Left cardiac atrium (tissue), 4 donors: ENCODE data around the gene ACSM4. TPM values are rescaled to one million over a fixed set of nuclear protein-coding genes. Genes with fewer than 3 reads are reported as not detected.
"Not testable (repeated sequence)": the region's sequence is repeated elsewhere in the genome, so short reads cannot be mapped to it uniquely, and the experiment has no call there.

Experiments used
- ATAC-seq, 2 donors: fragments of 200-7000 bp; cut with Tn5 transposase; one replicate each; pipeline ENCODE4 v1.9.1; 2020; ENCODE audit warnings: mild to moderate bottlenecking in 2 of 2, moderate library complexity in 2 of 2
- DNase-seq: peaks from one replicate; pipeline ENCODE4 v3.0.0-alpha.2; 2020
- intact Hi-C, 2 donors: fragments of 100-400 bp; cut with DNase I; formaldehyde crosslinking; loops; one replicate each; pipeline versions ENCODE4 v1.14.1 to v1.15.1; 2022 to 2023
- total RNA-seq, 2 donors: library from RNA; stranded (reverse); fragmentation: NEBNext Ultra II Directional; extraction: Animal tissue kit (Norgen Biotek cat#: 25700); gene quantifications; one replicate each; pipeline ENCODE4 v1.2.1, GENCODE V29; 2021
- donor health status: DM: no; HTN: yes; CAD: no.
- donor health status: DM: no; HTN: yes; CAD: no; lungs with severe emphysema.
- donor health status: DM: yes; HTN: yes; CAD: no.
- donor health status: Dilated cardiomyopathy.

The ACSM4 gene
- total RNA-seq, 2 donors from 2014 or later = not detected

GRCh38 chr12:7324176-7324575 is 20.3 kb downstream of the ACSM4 start:
- ATAC-seq = no peak
- DNase-seq = no peak
- intact Hi-C loops = no loop called here

- DNase-seq = no peak
- no peak for ATAC-seq
- intact Hi-C loops = no loop called here
These were observed 24.0 kb downstream of the ACSM4 start for GRCh38 chr12:7327918-7328317.

GRCh38 chr12:7337790-7338189 is 33.9 kb downstream of the ACSM4 start:
- DNase-seq, ATAC-seq, intact Hi-C loops: not testable (repeated sequence)

- no peak for ATAC-seq
- DNase-seq = no peak
- intact Hi-C loops = no loop called here
These were observed 35.8 kb downstream of the ACSM4 start for GRCh38 chr12:7339675-7340074.

GRCh38 chr12:7344833-7345606 is 41.1 kb downstream of the ACSM4 start:
- ATAC-seq (peak in 1 of 2 donors; percentile 19), DNase-seq (no peak)
- intact Hi-C loops = no loop called here

- ATAC-seq = no peak
- no peak for DNase-seq
- intact Hi-C loops = no loop called here
These were observed 42.8 kb downstream of the ACSM4 start for GRCh38 chr12:7346551-7347225.

- ATAC-seq (no peak), DNase-seq (no peak)
- intact Hi-C loops = no loop called here
These were observed 45.5 kb downstream of the ACSM4 start for GRCh38 chr12:7349418-7349817.

- intact Hi-C loops = no loop called here
- ATAC-seq (no peak), DNase-seq (no peak)
These were observed 47.3 kb downstream of the ACSM4 start for GRCh38 chr12:7351177-7351576.

GRCh38 chr12:7352661-7353060 is 48.8 kb downstream of the ACSM4 start:
- no peak for ATAC-seq
- intact Hi-C loops = no loop called here
- no peak for DNase-seq

- ATAC-seq = no peak
- DNase-seq = no peak
- intact Hi-C loops = no loop called here
These were observed 50.7 kb downstream of the ACSM4 start for GRCh38 chr12:7354529-7354928.

GRCh38 chr12:7361265-7361664 is 57.4 kb downstream of the ACSM4 start:
- ATAC-seq = no peak
- no peak for DNase-seq
- intact Hi-C loops = no loop called here

- intact Hi-C loops = no loop called here
- ATAC-seq = no peak
- DNase-seq = no peak
These were observed 58.9 kb downstream of the ACSM4 start for GRCh38 chr12:7362734-7363133.

- DNase-seq (peak; percentile 44), ATAC-seq (peak; percentile 50 to 81)
- intact Hi-C loops = no loop called here
These were observed 65.4 kb downstream of the ACSM4 start for GRCh38 chr12:7369274-7369729.

- no peak for DNase-seq
These were observed 69.4 kb downstream of the ACSM4 start for GRCh38 chr12:7373226-7373625.

GRCh38 chr12:7374423-7375144 is 70.7 kb downstream of the ACSM4 start:
- DNase-seq = no peak
- no peak for ATAC-seq
- intact Hi-C loops = no loop called here

More at GRCh38 chr12:7373226-7373625, 69.4 kb downstream of the ACSM4 start:
- ATAC-seq = no peak
- intact Hi-C loops = no loop called here

GRCh38 chr12:7375145-7375543 is 71.3 kb downstream of the ACSM4 start:
- no peak for DNase-seq
- intact Hi-C loops = no loop called here
- ATAC-seq = no peak

- ATAC-seq = no peak
- DNase-seq = no peak
These were observed 72.3 kb downstream of the ACSM4 start for GRCh38 chr12:7376196-7376595.

More at GRCh38 chr12:7376196-7376595, 72.3 kb downstream of the ACSM4 start:
- intact Hi-C loops = no loop called here
